Karpas-422 (cell line): ENCODE measurements around the gene ASPSCR1. TPM values are rescaled to one million over a fixed set of nuclear protein-coding genes. Genes with fewer than 3 reads are reported as not detected.
"Not testable (repeated sequence)": the region's sequence is repeated elsewhere in the genome, so short reads cannot be mapped to it uniquely, and the experiment has no call there.

Source experiments
- DNase-seq: peaks from one replicate; pipeline ENCODE4 v3.0.0-alpha.2; 2015
- H2AFZ ChIP-seq: fragments of 200-600 bp; sonication (generic); 2 replicates; pipeline ENCODE4 v1.6.1; 2014; ENCODE audit warnings: antibody characterized with exemption, low read length, mixed read lengths
- H3K27ac ChIP-seq: fragments of 200-600 bp; sonication (generic); 2 replicates; pipeline ENCODE4 v1.5.1; 2014; ENCODE audit warnings: mild to moderate bottlenecking, low read length, moderate library complexity
- H3K27me3 ChIP-seq: fragments of 200-600 bp; sonication (generic); 2 replicates; pipeline ENCODE4 v1.6.1; 2014; ENCODE audit warnings: low read length, mixed read lengths
- H3K36me3 ChIP-seq: fragments of 200-600 bp; sonication (generic); 2 replicates; pipeline ENCODE4 v1.6.1; 2014; ENCODE audit warnings: low read length, mixed read lengths; ENCODE audit not compliant: insufficient read depth
- H3K4me1 ChIP-seq: fragments of 200-600 bp; sonication (generic); 2 replicates; pipeline ENCODE4 v1.6.1; 2014; ENCODE audit warnings: mild to moderate bottlenecking, low read length, mixed read lengths
- H3K4me2 ChIP-seq: fragments of 200-600 bp; sonication (generic); 2 replicates; pipeline ENCODE4 v1.6.1; 2014; ENCODE audit warnings: low read length, low read depth, mild to moderate bottlenecking; ENCODE audit not compliant: poor library complexity, severe bottlenecking
- H3K4me3 ChIP-seq: fragments of 200-600 bp; sonication (generic); 2 replicates; pipeline ENCODE4 v1.5.1; 2014; ENCODE audit warnings: mild to moderate bottlenecking, antibody characterized with exemption, low read length, mixed read lengths
- H3K79me2 ChIP-seq: fragments of 200-600 bp; sonication (generic); 2 replicates; pipeline ENCODE4 v1.6.1; 2014; ENCODE audit warnings: mild to moderate bottlenecking, low read length, mixed read lengths
- H3K9ac ChIP-seq: fragments of 200-600 bp; sonication (generic); 2 replicates; pipeline ENCODE4 v1.6.0; 2014; ENCODE audit warnings: low read length
- H3K9me2 ChIP-seq: fragments of 200-600 bp; sonication (generic), shearing (Covaris generic); replicated peaks from 2 replicates; pipeline ENCODE4 v1.6.0; 2014; ENCODE audit warnings: mild to moderate bottlenecking, low read length, moderate library complexity; ENCODE audit not compliant: insufficient read depth
- H3K9me3 ChIP-seq: fragments of 300-700, 200-600 bp; sonication (generic); 2 replicates; pipeline ENCODE4 v1.6.1; 2014; ENCODE audit warnings: low read length, mixed read lengths
- H4K20me1 ChIP-seq: fragments of 200-600 bp; sonication (generic); 2 replicates; pipeline ENCODE4 v1.6.1; 2014; ENCODE audit warnings: mild to moderate bottlenecking, antibody characterized with exemption, low read length, low read depth; ENCODE audit not compliant: insufficient read depth
- total RNA-seq: library from RNA; depleted of rRNA; stranded (reverse); fragments of >200 nt; shearing (Covaris generic); gene quantifications from 2 replicates; pipeline ENCODE4 v1.2.3, GENCODE V29; 2014; ENCODE audit warnings: low replicate concordance

The ASPSCR1 gene
- total RNA-seq, 1 experiment from 2014 or later, result 38.7 TPM

- no peak overlapping the region for H3K9ac ChIP-seq
- H3K27ac ChIP-seq, result no peak overlapping the region
- H3K9me3 ChIP-seq, result no peaks in the 10 kb centered on the region
- H3K36me3 ChIP-seq, result no peaks in the 10 kb centered on the region
- no peak for DNase-seq
- H3K9me2 ChIP-seq, result no peaks in the 10 kb centered on the region
- H3K4me2 ChIP-seq, result no peak overlapping the region
- H3K4me1 ChIP-seq, result no peaks in the 10 kb centered on the region
- no peak overlapping the region for H2AFZ ChIP-seq
- no peak overlapping the region for H3K4me3 ChIP-seq
- no peaks in the 10 kb centered on the region for H3K27me3 ChIP-seq
- no peaks in the 10 kb centered on the region for H4K20me1 ChIP-seq
- no peaks in the 10 kb centered on the region for H3K79me2 ChIP-seq
Measured at GRCh38 chr17:81950501-81950900, 26.9 kb upstream of the ASPSCR1 start.

GRCh38 chr17:81951785-81952684 lies 25.4 kb upstream of the ASPSCR1 start:
- H3K4me2 ChIP-seq, result no peak overlapping the region
- H3K4me1 ChIP-seq, result no peaks in the 10 kb centered on the region
- H3K9ac ChIP-seq, result no peak overlapping the region
- H3K4me3 ChIP-seq, result no peak overlapping the region
- no peaks in the 10 kb centered on the region for H3K27me3 ChIP-seq
- H3K9me3 ChIP-seq, result no peaks in the 10 kb centered on the region
- H3K27ac ChIP-seq, result no peak overlapping the region
- H2AFZ ChIP-seq, result no peak overlapping the region
- H4K20me1 ChIP-seq, result no peaks in the 10 kb centered on the region
- DNase-seq, result no peak
- H3K36me3 ChIP-seq, result no peaks in the 10 kb centered on the region
- H3K9me2 ChIP-seq, result no peaks in the 10 kb centered on the region
- no peaks in the 10 kb centered on the region for H3K79me2 ChIP-seq

GRCh38 chr17:81952792-81953228 lies 24.6 kb upstream of the ASPSCR1 start:
- no peaks in the 10 kb centered on the region for H3K9me2 ChIP-seq
- no peaks in the 10 kb centered on the region for H3K9me3 ChIP-seq
- no peak overlapping the region for H3K4me2 ChIP-seq
- no peaks in the 10 kb centered on the region for H3K4me1 ChIP-seq
- no peaks in the 10 kb centered on the region for H3K36me3 ChIP-seq
- H4K20me1 ChIP-seq, result no peaks in the 10 kb centered on the region
- no peaks in the 10 kb centered on the region for H3K79me2 ChIP-seq
- H3K27me3 ChIP-seq, result no peaks in the 10 kb centered on the region
- H3K9ac ChIP-seq, result no peak overlapping the region
- DNase-seq, result no peak
- no peak overlapping the region for H2AFZ ChIP-seq
- H3K27ac ChIP-seq, result no peak overlapping the region
- no peak overlapping the region for H3K4me3 ChIP-seq

- not testable (repeated sequence) for H3K27ac ChIP-seq, H3K9me2 ChIP-seq, H3K9me3 ChIP-seq, H3K9ac ChIP-seq, H3K4me1 ChIP-seq, H3K4me3 ChIP-seq, DNase-seq, H4K20me1 ChIP-seq, H2AFZ ChIP-seq, H3K79me2 ChIP-seq, H3K36me3 ChIP-seq, H3K4me2 ChIP-seq, H3K27me3 ChIP-seq
Measured at GRCh38 chr17:81953443-81953842, 24.0 kb upstream of the ASPSCR1 start.

- H3K9me2 ChIP-seq, result no peaks in the 10 kb centered on the region
- no peak for DNase-seq
- H3K9ac ChIP-seq, result no peak overlapping the region
- H3K27ac ChIP-seq, result no peak overlapping the region
- H3K4me2 ChIP-seq, result no peak overlapping the region
- no peaks in the 10 kb centered on the region for H3K79me2 ChIP-seq
- no peaks in the 10 kb centered on the region for H3K4me1 ChIP-seq
- no peaks in the 10 kb centered on the region for H3K9me3 ChIP-seq
- no peak overlapping the region for H2AFZ ChIP-seq
- no peaks in the 10 kb centered on the region for H3K36me3 ChIP-seq
- no peaks in the 10 kb centered on the region for H4K20me1 ChIP-seq
- no peaks in the 10 kb centered on the region for H3K27me3 ChIP-seq
- H3K4me3 ChIP-seq, result no peak overlapping the region
Measured at GRCh38 chr17:81954131-81955057, 23.0 kb upstream of the ASPSCR1 start.

GRCh38 chr17:81955058-81955681 lies 22.3 kb upstream of the ASPSCR1 start:
- DNase-seq, result no peak
- H3K4me3 ChIP-seq, result no peak overlapping the region

GRCh38 chr17:81955756-81956544 lies 21.5 kb upstream of the ASPSCR1 start:
- Histone ChIP-seq H3K4me2 (no peak overlapping the region), H3K27ac (no peak overlapping the region), H3K4me3 (no peak overlapping the region), H3K27me3 (no peaks in the 10 kb centered on the region), H3K9me2 (no peaks in the 10 kb centered on the region), H3K9ac (no peak overlapping the region), H2AFZ (no peak overlapping the region), H3K36me3 (no peaks in the 10 kb centered on the region), H3K9me3 (no peaks in the 10 kb centered on the region), H4K20me1 (no peaks in the 10 kb centered on the region), H3K4me1 (no peaks in the 10 kb centered on the region), H3K79me2 (no peaks in the 10 kb centered on the region)
- DNase-seq, result no peak

More at GRCh38 chr17:81955058-81955681, 22.3 kb upstream of the ASPSCR1 start:
- no peak overlapping the region for H3K9ac ChIP-seq
- no peaks in the 10 kb centered on the region for H3K9me2 ChIP-seq
- H3K9me3 ChIP-seq, result no peaks in the 10 kb centered on the region
- H3K27me3 ChIP-seq, result no peaks in the 10 kb centered on the region
- no peak overlapping the region for H3K4me2 ChIP-seq
- no peak overlapping the region for H3K27ac ChIP-seq
- no peak overlapping the region for H2AFZ ChIP-seq
- H3K79me2 ChIP-seq, result no peaks in the 10 kb centered on the region
- no peaks in the 10 kb centered on the region for H3K36me3 ChIP-seq
- no peaks in the 10 kb centered on the region for H4K20me1 ChIP-seq
- H3K4me1 ChIP-seq, result no peaks in the 10 kb centered on the region
